Coronary artery (tissue), 2 donors: ENCODE results near the gene OMA1.

Source experiments
- DNase-seq: peaks from one replicate; pipeline ENCODE4 v3.0.0-alpha.2; 2017; ENCODE audit warnings: low spot score
- H3K27ac ChIP-seq, 2 donors: fragments of 200-600 bp; sonication (generic); one replicate each; pipeline ENCODE4 v1.5.1; 2016 to 2019
- H3K4me3 ChIP-seq: fragments of 200-600 bp; sonication (generic); 2 replicates; pipeline ENCODE4 v1.5.1; 2016; ENCODE audit warnings: mild to moderate bottlenecking, moderate library complexity
- TF ChIP-seq, protein P1 (sequence below): fragments of 200-600 bp; sonication (generic); IDR thresholded peaks from one replicate; pipeline ENCODE4 v1.5.1; 2019; ENCODE audit warnings: antibody characterized with exemption

OMA1 gene

GRCh38 chr1:58469476-58469875, 77.0 kb downstream of the OMA1 start:
- TF ChIP-seq, protein P1, sequence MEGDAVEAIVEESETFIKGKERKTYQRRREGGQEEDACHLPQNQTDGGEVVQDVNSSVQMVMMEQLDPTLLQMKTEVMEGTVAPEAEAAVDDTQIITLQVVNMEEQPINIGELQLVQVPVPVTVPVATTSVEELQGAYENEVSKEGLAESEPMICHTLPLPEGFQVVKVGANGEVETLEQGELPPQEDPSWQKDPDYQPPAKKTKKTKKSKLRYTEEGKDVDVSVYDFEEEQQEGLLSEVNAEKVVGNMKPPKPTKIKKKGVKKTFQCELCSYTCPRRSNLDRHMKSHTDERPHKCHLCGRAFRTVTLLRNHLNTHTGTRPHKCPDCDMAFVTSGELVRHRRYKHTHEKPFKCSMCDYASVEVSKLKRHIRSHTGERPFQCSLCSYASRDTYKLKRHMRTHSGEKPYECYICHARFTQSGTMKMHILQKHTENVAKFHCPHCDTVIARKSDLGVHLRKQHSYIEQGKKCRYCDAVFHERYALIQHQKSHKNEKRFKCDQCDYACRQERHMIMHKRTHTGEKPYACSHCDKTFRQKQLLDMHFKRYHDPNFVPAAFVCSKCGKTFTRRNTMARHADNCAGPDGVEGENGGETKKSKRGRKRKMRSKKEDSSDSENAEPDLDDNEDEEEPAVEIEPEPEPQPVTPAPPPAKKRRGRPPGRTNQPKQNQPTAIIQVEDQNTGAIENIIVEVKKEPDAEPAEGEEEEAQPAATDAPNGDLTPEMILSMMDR: no peak
- Histone ChIP-seq H3K27ac (no peak overlapping the region), H3K4me3 (no peak overlapping the region)
- no peak for DNase-seq

DNA sequence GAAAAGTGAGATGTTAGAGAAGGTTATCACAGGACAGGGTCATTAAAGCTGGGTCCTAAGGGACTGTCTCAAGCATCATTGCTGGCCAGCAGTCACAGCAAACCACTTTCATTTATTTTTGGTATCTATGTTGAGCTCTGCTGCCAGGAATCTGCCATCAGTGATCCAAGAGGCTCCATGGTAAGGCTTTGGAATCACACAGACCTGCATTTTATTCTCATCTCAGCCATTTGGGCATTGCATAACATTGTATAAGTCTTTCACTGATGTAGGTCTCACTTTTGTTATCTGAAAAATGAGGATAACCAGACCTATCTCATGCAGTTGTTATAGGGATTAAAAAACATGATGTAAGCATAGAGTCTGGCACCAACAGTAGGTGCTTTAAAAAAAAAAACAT, 77.5 kb downstream of the OMA1 start:
- no peak for DNase-seq
- Histone ChIP-seq H3K4me3 (no peak overlapping the region), H3K27ac (no peak overlapping the region)
- TF ChIP-seq, protein P1: no peak

DNA sequence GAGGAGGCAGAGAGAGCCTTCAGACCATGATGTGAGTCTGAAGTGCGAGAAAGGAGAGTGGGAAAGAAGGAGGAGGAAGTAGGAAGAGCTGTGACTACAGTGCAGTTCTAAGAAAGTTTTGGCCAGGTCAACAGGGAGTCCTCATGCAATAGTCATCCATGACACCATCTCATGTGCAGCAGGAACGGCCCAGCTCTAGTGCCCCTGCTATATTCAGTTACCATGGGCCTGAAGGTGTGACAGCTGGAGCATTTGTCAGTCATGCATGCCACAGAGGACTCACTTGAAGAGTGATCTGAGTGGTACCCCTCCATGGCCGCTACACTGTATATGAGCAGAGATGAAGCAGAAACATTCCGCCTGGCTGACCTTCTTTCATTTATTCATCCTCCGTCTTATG, 77.9 kb downstream of the OMA1 start:
- Histone ChIP-seq H3K4me3 (no peak overlapping the region), H3K27ac (no peak overlapping the region)
- DNase-seq: no peak
- TF ChIP-seq, protein P1: no peak

- DNase-seq: no peak
- Histone ChIP-seq H3K4me3 (no peak overlapping the region), H3K27ac (no peak overlapping the region)
- TF ChIP-seq, protein P1: no peak
These were observed 79.8 kb downstream of the OMA1 start for GRCh38 chr1:58466630-58467241.

GRCh38 chr1:58465825-58466629, 80.5 kb downstream of the OMA1 start:
- no peak for DNase-seq
- TF ChIP-seq, protein P1: no peak
- H3K27ac ChIP-seq: no peak overlapping the region
- no peak overlapping the region for H3K4me3 ChIP-seq

GRCh38 chr1:58465176-58465575, 81.3 kb downstream of the OMA1 start:
- no peak for DNase-seq
- TF ChIP-seq, protein P1: no peak
- Histone ChIP-seq H3K4me3 (no peak overlapping the region), H3K27ac (no peak overlapping the region)

- no peak overlapping the region for H3K27ac ChIP-seq
- no peak overlapping the region for H3K4me3 ChIP-seq
- TF ChIP-seq, protein P1: no peak
- DNase-seq: no peak
These were observed 86.1 kb downstream of the OMA1 start for GRCh38 chr1:58460469-58460868.
